HG02678 (cell line): ENCODE data around the gene INO80C.

Experiments used
- ATAC-seq: cut with Tn5 transposase; IDR thresholded peaks from one replicate; pipeline ENCODE4 v1.9.1; 2021; ENCODE audit warnings: mild to moderate bottlenecking, moderate library complexity; ENCODE audit not compliant: unreplicated experiment

INO80C gene

GRCh38 chr18:35497370-35498197 lies at the start of gene INO80C:
Gene INO80C, minus strand, starts transcription at chr18:35497960. Its CDS starts 86 bp downstream, at chr18:35497874.
- peak; percentile 94 for ATAC-seq

GRCh38 chr18:35547008-35547605 lies 49.3 kb upstream of the INO80C start:
- no peak for ATAC-seq

- no peak for ATAC-seq
These were observed 44.6 kb upstream of the INO80C start for GRCh38 chr18:35542356-35542755.

- ATAC-seq, result no peak
These were observed 37.5 kb upstream of the INO80C start for GRCh38 chr18:35535297-35535696.

- no peak for ATAC-seq
These were observed 36.2 kb upstream of the INO80C start for GRCh38 chr18:35533916-35534405.

- ATAC-seq, result no peak
These were observed 31.1 kb upstream of the INO80C start for GRCh38 chr18:35528749-35529274.

- no peak for ATAC-seq
These were observed 28.8 kb upstream of the INO80C start for GRCh38 chr18:35526495-35527059.

GRCh38 chr18:35525795-35526494 lies 28.2 kb upstream of the INO80C start:
- ATAC-seq, result no peak

- ATAC-seq, result no peak
These were observed 26.5 kb upstream of the INO80C start for GRCh38 chr18:35524226-35524625.

GRCh38 chr18:35522130-35522959 lies 24.6 kb upstream of the INO80C start:
- no peak for ATAC-seq

- no peak for ATAC-seq
These were observed 23.4 kb upstream of the INO80C start for GRCh38 chr18:35521133-35521532.

GRCh38 chr18:35519148-35519899 lies 21.6 kb upstream of the INO80C start:
- ATAC-seq, result no peak

- ATAC-seq, result no peak
These were observed 20.0 kb upstream of the INO80C start for GRCh38 chr18:35517715-35518114.

- no peak for ATAC-seq
These were observed 19.0 kb upstream of the INO80C start for GRCh38 chr18:35516789-35517188.

- ATAC-seq, result no peak
These were observed 18.6 kb upstream of the INO80C start for GRCh38 chr18:35516351-35516750.

- ATAC-seq, result no peak
These were observed 17.8 kb upstream of the INO80C start for GRCh38 chr18:35515460-35516130.

GRCh38 chr18:35514752-35515459 lies 17.1 kb upstream of the INO80C start:
- ATAC-seq, result no peak

- no peak for ATAC-seq
These were observed 16.5 kb upstream of the INO80C start for GRCh38 chr18:35514283-35514682.
